IMR-90 (cell line): Measurements from ENCODE around the gene HOXD10. TPM values are rescaled to one million over a fixed set of nuclear protein-coding genes. Genes with fewer than 3 reads are reported as not detected.

Experiments
- ATAC-seq: fragments of 200-7000 bp; cut with Tn5 transposase; 2 replicates; pipeline ENCODE4 v1.9.1; 2020; ENCODE audit warnings: low read depth, mild to moderate bottlenecking, moderate library complexity
- BruUV-seq: library from RNA; stranded (reverse); fragments of 400-500 nt; replicated peaks from 2 replicates; lab custom pipeline; 2021; lab: Mats Ljungman, UMichigan
- CTCF ChIA-PET: fragments of 300-600 bp; formaldehyde crosslinking; extraction: SDS; loops from one replicate; lab custom pipeline; 2021; ENCODE audit warnings: antibody characterized with exemption; lab: Yijun Ruan, JAX
- POLR2A ChIA-PET: fragments of 300-600 bp; sonication (Branson Sonifier 250); formaldehyde crosslinking; loops from one replicate; lab custom pipeline; 2022; ENCODE audit warnings: antibody characterized with exemption; ENCODE audit not compliant: unreplicated experiment; lab: Charles Lee
- DNase-seq: peaks from one replicate; pipeline ENCODE4 v3.0.0; 2013
- H2AFZ ChIP-seq: replicated peaks from 2 replicates; pipeline ENCODE3; 2013; ENCODE audit warnings: low read length, mild to moderate bottlenecking; ENCODE audit not compliant: poor library complexity
- H2AK5ac ChIP-seq: 2 replicates; pipeline ENCODE4 v1.6.1; 2013; ENCODE audit warnings: low read depth, low read length, inconsistent platforms
- H2AK9ac ChIP-seq: replicated peaks from 2 replicates; pipeline ENCODE3; 2013; ENCODE audit warnings: mild to moderate bottlenecking, low read depth, low read length, moderate library complexity; ENCODE audit not compliant: poor library complexity
- H2BK120ac ChIP-seq: 2 replicates; pipeline ENCODE4 v1.6.1; 2013; ENCODE audit warnings: low read depth, low read length, inconsistent platforms
- H2BK15ac ChIP-seq: 3 replicates; pipeline ENCODE4 v1.6.1; 2013; ENCODE audit warnings: low read depth, low read length, inconsistent platforms
- H2BK20ac ChIP-seq: 2 replicates; pipeline ENCODE4 v1.6.1; 2013; ENCODE audit warnings: low read depth, mild to moderate bottlenecking, inconsistent platforms, low read length, moderate library complexity
- H2BK5ac ChIP-seq: 2 replicates; pipeline ENCODE4 v1.6.1; 2013; ENCODE audit warnings: mild to moderate bottlenecking, low read depth, low read length, inconsistent platforms; ENCODE audit not compliant: poor library complexity, severe bottlenecking
- H3K14ac ChIP-seq: replicated peaks from 2 replicates; pipeline ENCODE4 v1.6.1; 2013; ENCODE audit warnings: low read depth, low read length, inconsistent platforms
- H3K18ac ChIP-seq: 2 replicates; pipeline ENCODE4 v1.6.1; 2013; ENCODE audit warnings: low read depth, low read length, control low read depth
- H3K23ac ChIP-seq: 2 replicates; pipeline ENCODE4 v1.6.1; 2013; ENCODE audit warnings: low read depth, low read length, inconsistent platforms
- H3K27ac ChIP-seq: 2 replicates; pipeline ENCODE4 v1.5.1; 2013; ENCODE audit warnings: mild to moderate bottlenecking, control low read depth, low read length; ENCODE audit not compliant: insufficient read depth
- H3K27me3 ChIP-seq: 2 replicates; pipeline ENCODE4 v1.6.1; 2013; ENCODE audit warnings: low read length; ENCODE audit not compliant: control insufficient read depth, insufficient read depth
- H3K36me3 ChIP-seq: 2 replicates; pipeline ENCODE4 v1.6.1; 2013; ENCODE audit warnings: low read length, mixed read lengths; ENCODE audit not compliant: control insufficient read depth, insufficient read depth
- H3K4ac ChIP-seq: 2 replicates; pipeline ENCODE4 v1.6.1; 2013; ENCODE audit warnings: low read depth, low read length, inconsistent platforms
- H3K4me1 ChIP-seq: 2 replicates; pipeline ENCODE4 v1.6.1; 2013; ENCODE audit warnings: low read length, mixed read lengths; ENCODE audit not compliant: control insufficient read depth, insufficient read depth
- H3K4me2 ChIP-seq: 2 replicates; pipeline ENCODE4 v1.6.1; 2013; ENCODE audit warnings: low read depth, mild to moderate bottlenecking, control low read depth, low read length, moderate library complexity
- H3K4me3 ChIP-seq: 2 replicates; pipeline ENCODE4 v1.5.1; 2013; ENCODE audit warnings: low read depth, mild to moderate bottlenecking, control low read depth, low read length, moderate library complexity; ENCODE audit not compliant: insufficient read depth
- H3K56ac ChIP-seq: 2 replicates; pipeline ENCODE4 v1.6.1; 2013; ENCODE audit warnings: low read length, inconsistent platforms; ENCODE audit not compliant: insufficient read depth; ENCODE audit errors: extremely low read depth
- H3K79me1 ChIP-seq, 2 experiments: 2 replicates each; pipeline ENCODE4 v1.6.1; 2013; ENCODE audit warnings: low read length in 2 of 2, inconsistent platforms in 1 of 2, low read depth in 1 of 2
- H3K9ac ChIP-seq: 2 replicates; pipeline ENCODE4 v1.6.1; 2013; ENCODE audit warnings: low read depth, low read length, control low read depth
- H3K9me1 ChIP-seq: 2 replicates; pipeline ENCODE4 v1.6.1; 2013; ENCODE audit warnings: low read length, inconsistent platforms; ENCODE audit not compliant: insufficient read depth
- H3K9me3 ChIP-seq: 2 replicates; pipeline ENCODE4 v1.6.1; 2013; ENCODE audit warnings: low read length; ENCODE audit not compliant: control insufficient read depth, insufficient read depth
- H4K20me1 ChIP-seq: 2 replicates; pipeline ENCODE4 v1.6.1; 2013; ENCODE audit warnings: low read length, inconsistent platforms; ENCODE audit not compliant: insufficient read depth
- H4K5ac ChIP-seq: 2 replicates; pipeline ENCODE4 v1.6.1; 2013; ENCODE audit warnings: mild to moderate bottlenecking, low read depth, low read length, control low read depth
- H4K8ac ChIP-seq, 2 experiments: 2 replicates each; pipeline ENCODE4 v1.6.1; 2013; ENCODE audit warnings: low read depth in 2 of 2, low read length in 2 of 2, control low read depth in 1 of 2, inconsistent platforms in 1 of 2
- H4K91ac ChIP-seq: 2 replicates; pipeline ENCODE4 v1.6.1; 2013; ENCODE audit warnings: low read depth, low read length, inconsistent platforms; ENCODE audit not compliant: insufficient read depth
- CEBPB ChIP-seq: IDR thresholded peaks from 2 replicates; pipeline ENCODE4 v1.6.1; 2012; ENCODE audit warnings: low read depth, low read length, improper control_type of control experiment
- CHD1 ChIP-seq: IDR thresholded peaks from 2 replicates; pipeline ENCODE4 v1.6.1; 2012; ENCODE audit warnings: low read depth, low read length, improper control_type of control experiment
- CTCF ChIP-seq: conservative IDR thresholded peaks from 2 replicates; pipeline ENCODE4 v1.5.1; 2012; ENCODE audit warnings: mild to moderate bottlenecking, low read depth, low read length, improper control_type of control experiment
- ELK1 ChIP-seq: fragments of 150-350 bp; IDR thresholded peaks from 2 replicates; pipeline ENCODE4 v1.6.1; 2016; ENCODE audit warnings: low read depth, mild to moderate bottlenecking, low read length, moderate library complexity, borderline replicate concordance
- FOS ChIP-seq: fragments of 150-350 bp; IDR thresholded peaks from 2 replicates; pipeline ENCODE4 v1.6.1; 2016; ENCODE audit warnings: low read depth, low read length
- MAFK ChIP-seq: IDR thresholded peaks from 2 replicates; pipeline ENCODE4 v1.6.1; 2012; ENCODE audit warnings: low read depth, low read length, improper control_type of control experiment
- NFE2L2 ChIP-seq: fragments of 150-350 bp; IDR thresholded peaks from 2 replicates; pipeline ENCODE4 v1.6.1; 2016; ENCODE audit warnings: low read depth, mild to moderate bottlenecking, low read length
- POLR2A ChIP-seq: IDR thresholded peaks from 2 replicates; pipeline ENCODE4 v1.6.1; 2012; ENCODE audit warnings: mild to moderate bottlenecking, low read depth, low read length
- RAD21 ChIP-seq: IDR thresholded peaks from 2 replicates; pipeline ENCODE4 v1.6.1; 2012; ENCODE audit warnings: low read length, improper control_type of control experiment
- RCOR1 ChIP-seq: IDR thresholded peaks from 2 replicates; pipeline ENCODE4 v1.6.1; 2012; ENCODE audit warnings: mild to moderate bottlenecking, low read length, improper control_type of control experiment; ENCODE audit not compliant: insufficient replicate concordance
- RFX5 ChIP-seq: IDR thresholded peaks from 2 replicates; pipeline ENCODE4 v1.8.0; 2012; ENCODE audit warnings: low read depth, mild to moderate bottlenecking, low read length, moderate library complexity
- SMC3 ChIP-seq: fragments of 150-350 bp; IDR thresholded peaks from 2 replicates; pipeline ENCODE4 v1.6.1; 2016; ENCODE audit warnings: low read depth, mild to moderate bottlenecking, antibody characterized with exemption, low read length, moderate library complexity
- USF2 ChIP-seq: fragments of 150-350 bp; IDR thresholded peaks from 2 replicates; pipeline ENCODE4 v1.6.1; 2017; ENCODE audit warnings: mild to moderate bottlenecking, antibody characterized with exemption, low read length, low read depth
- WGBS, 2 experiments: methylation state at CpG; one replicate each; pipeline versions ENCODE4 v1.1.5 to v1.1.7; 2013; ENCODE audit warnings: missing lambda C conversion rate in 2 of 2; ENCODE audit not compliant: insufficient read length in 1 of 2; ENCODE audit errors: extremely low coverage in 2 of 2; 5-methylcytosine and 5-hydroxymethylcytosine counted together
- dilution Hi-C: fragments of 300-500 bp; cut with HindIII; formaldehyde crosslinking; loops from one replicate; pipeline ENCODE4 v1.14.3; 2018; ENCODE audit warnings: low sequenced_read_pairs; ENCODE audit not compliant: unreplicated experiment
- in situ Hi-C: fragments of 300-500 bp; cut with MboI; formaldehyde crosslinking; loops from 3 replicates; pipeline ENCODE4 v1.14.3; 2019; ENCODE audit warnings: low sequenced_read_pairs, inconsistent platforms, mixed read lengths
- intact Hi-C: fragments of 100-400 bp; cut with micrococcal nuclease; formaldehyde crosslinking; loops from 2 replicates; pipeline ENCODE4 v1.10.0; 2022
- polyA plus RNA-seq, 3 experiments: library from polyadenylated mRNA; depleted of rRNA; stranded (reverse); fragments of >200 nt; gene quantifications; 2 replicates each; pipeline ENCODE4 v1.2.3, GENCODE V29; 2012; ENCODE audit warnings: low replicate concordance in 1 of 3
- total RNA-seq: library from RNA; depleted of rRNA; stranded (reverse); fragments of >200 nt; gene quantifications from 2 replicates; pipeline ENCODE4 v1.2.3, GENCODE V29; 2012

The HOXD10 gene
- total and polyA plus RNA-seq, 2 of the 4 experiments (the other 2 are of a cell fraction) = not detected

GRCh38 chr2:176165370-176166050 is 48.9 kb downstream of the HOXD10 start:
- H3K4me3 ChIP-seq = no peak overlapping the region
- no peak overlapping the region for H2AK9ac ChIP-seq
- no peak overlapping the region for H2BK20ac ChIP-seq
- H3K9me3 ChIP-seq = peaks cover 10% of the 10 kb centered on the region
- no peaks in the 10 kb centered on the region for H3K9me1 ChIP-seq
- no peaks in the 10 kb centered on the region for H3K79me1 ChIP-seq
- ATAC-seq = no peak
- in situ Hi-C loops = no loop called here
- TF ChIP-seq USF2 = no peak
- TF ChIP-seq CEBPB = no peak
- no peak for TF ChIP-seq POLR2A
- no peak for TF ChIP-seq CHD1
- no peak for TF ChIP-seq CTCF
- no peak for TF ChIP-seq ELK1
- TF ChIP-seq NFE2L2 = no peak
- TF ChIP-seq SMC3 = no peak
- no peak for TF ChIP-seq MAFK
- TF ChIP-seq FOS = no peak
- no peak for TF ChIP-seq RAD21
- no peak for TF ChIP-seq RFX5
- no peak for TF ChIP-seq RCOR1
- ChIA-PET POLR2A (no interaction called here), CTCF (no interaction called here)
- dilution Hi-C loops = no loop called here
- H3K9ac ChIP-seq = no peak overlapping the region
- H4K5ac ChIP-seq = no peak overlapping the region
- intact Hi-C loops = no loop called here
- H3K14ac ChIP-seq = no peak overlapping the region
- H4K8ac ChIP-seq = no peak overlapping the region
- H3K36me3 ChIP-seq = no peaks in the 10 kb centered on the region
- no peak overlapping the region for H3K18ac ChIP-seq
- H3K4ac ChIP-seq = no peak overlapping the region
- no peaks in the 10 kb centered on the region for H3K4me1 ChIP-seq
- no peak overlapping the region for H2AFZ ChIP-seq
- H2BK15ac ChIP-seq = no peak overlapping the region
- H2BK5ac ChIP-seq = no peak overlapping the region
- no peak for DNase-seq
- H3K27me3 ChIP-seq = peaks cover 64% of the 10 kb centered on the region
- BruUV-seq = no TSS peak
- no peaks in the 10 kb centered on the region for H4K20me1 ChIP-seq
- no peak overlapping the region for H3K27ac ChIP-seq
- 0% methylated on average over 3 of the region's 26 CpGs; no CpG with 5 or more reads in 1 of the 2 experiments for WGBS, 2 experiments
- H3K56ac ChIP-seq = no peak overlapping the region
- H2AK5ac ChIP-seq = no peak overlapping the region
- H4K91ac ChIP-seq = no peak overlapping the region
- H3K23ac ChIP-seq = no peak overlapping the region
- H2BK120ac ChIP-seq = no peak overlapping the region
- no peak overlapping the region for H3K4me2 ChIP-seq
